ENCODE results near the gene ACCS. TPM values are rescaled to one million over a fixed set of nuclear protein-coding genes. Genes with fewer than 3 reads are reported as not detected.

Gene ACCS
- total RNA-seq, 2 donors from 2014 or later, result 10.6 to 16.6 TPM

GRCh38 chr11:44080951-44081350 lies 14.9 kb downstream of the ACCS start:
- Mint-ChIP-seq H3K4me3 (no peak overlapping the region), H3K27ac (no peak overlapping the region), H3K36me3 (ENCODE audit: low read depth) (peaks cover 25% of the 10 kb centered on the region), H3K9me3 (peaks cover 17% of the 10 kb centered on the region), H3K27me3 (ENCODE audit: insufficient read depth) (peaks cover 63% of the 10 kb centered on the region), H3K4me1 (peaks cover 15% of the 10 kb centered on the region)
- no peak overlapping the region for H3K9ac ChIP-seq (ENCODE audit: extremely low read depth, low read length, poor library complexity, severe bottlenecking)
- peaks cover 15% of the 10 kb centered on the region for H3K9me3 ChIP-seq (ENCODE audit: control insufficient read depth, low read length)
- TF ChIP-seq CTCF (conservative IDR thresholded peaks at IDR 0.05), result no peak
- peaks cover 24% of the 10 kb centered on the region for H3K27me3 ChIP-seq (ENCODE audit: control insufficient read depth, insufficient read depth, low read length, poor library complexity, severe bottlenecking)
- 93 to 100% methylated on average over 1 to 9 of the region's 9 CpGs for WGBS, 2 experiments (ENCODE audit: insufficient coverage in 1 of 2, insufficient read length in 1 of 2)
- no peak for DNase-seq
- H3K4me3 ChIP-seq (ENCODE audit: low read length), result no peak overlapping the region
- H3K4me1 ChIP-seq (ENCODE audit: control insufficient read depth, insufficient read depth, low read length), result no peaks in the 10 kb centered on the region
- H3K36me3 ChIP-seq (ENCODE audit: control insufficient read depth, insufficient read depth, low read length), result no peaks in the 10 kb centered on the region
- H3K27ac ChIP-seq (ENCODE audit: low read depth, low read length), result no peak overlapping the region

- peaks cover 19% of the 10 kb centered on the region for H3K9me3 Mint-ChIP-seq
- no peak for DNase-seq
- no peak overlapping the region for H3K27ac ChIP-seq (ENCODE audit: low read depth, low read length)
- peaks cover 15% of the 10 kb centered on the region for H3K27me3 ChIP-seq (ENCODE audit: control insufficient read depth, insufficient read depth, low read length, poor library complexity, severe bottlenecking)
- H3K9me3 ChIP-seq (ENCODE audit: control insufficient read depth, low read length), result peaks cover 15% of the 10 kb centered on the region
- H3K4me3 ChIP-seq (ENCODE audit: low read length), result no peak overlapping the region
- no peak overlapping the region for H3K27ac Mint-ChIP-seq
- no peak overlapping the region for H3K9ac ChIP-seq (ENCODE audit: extremely low read depth, low read length, poor library complexity, severe bottlenecking)
- H3K4me1 ChIP-seq (ENCODE audit: control insufficient read depth, insufficient read depth, low read length), result no peaks in the 10 kb centered on the region
- peaks cover 27% of the 10 kb centered on the region for H3K36me3 Mint-ChIP-seq (ENCODE audit: low read depth)
- H3K36me3 ChIP-seq (ENCODE audit: control insufficient read depth, insufficient read depth, low read length), result no peaks in the 10 kb centered on the region
- no peak overlapping the region for H3K4me3 Mint-ChIP-seq
- 89 to 95% methylated on average over 4 of the region's 4 CpGs for WGBS, 2 experiments (ENCODE audit: insufficient coverage in 1 of 2, insufficient read length in 1 of 2)
- H3K27me3 Mint-ChIP-seq (ENCODE audit: insufficient read depth), result peaks cover 52% of the 10 kb centered on the region
- no peak for TF ChIP-seq CTCF (conservative IDR thresholded peaks at IDR 0.05)
- peaks cover 15% of the 10 kb centered on the region for H3K4me1 Mint-ChIP-seq
Measured at GRCh38 chr11:44082645-44083044, 16.6 kb downstream of the ACCS start.

- Histone ChIP-seq H3K4me1 (ENCODE audit: control insufficient read depth, insufficient read depth, low read length) (no peaks in the 10 kb centered on the region), H3K27me3 (ENCODE audit: control insufficient read depth, insufficient read depth, low read length, poor library complexity, severe bottlenecking) (peaks cover 15% of the 10 kb centered on the region), H3K9me3 (ENCODE audit: control insufficient read depth, low read length) (peaks cover 15% of the 10 kb centered on the region), H3K9ac (ENCODE audit: extremely low read depth, low read length, poor library complexity, severe bottlenecking) (no peak overlapping the region), H3K36me3 (ENCODE audit: control insufficient read depth, insufficient read depth, low read length) (no peaks in the 10 kb centered on the region), H3K27ac (ENCODE audit: low read depth, low read length) (no peak overlapping the region), H3K4me3 (ENCODE audit: low read length) (no peak overlapping the region)
- Mint-ChIP-seq H3K27ac (no peak overlapping the region), H3K9me3 (peaks cover 21% of the 10 kb centered on the region), H3K27me3 (ENCODE audit: insufficient read depth) (peaks cover 46% of the 10 kb centered on the region), H3K36me3 (ENCODE audit: low read depth) (peaks cover 29% of the 10 kb centered on the region), H3K4me1 (peaks cover 15% of the 10 kb centered on the region), H3K4me3 (no peak overlapping the region)
- TF ChIP-seq CTCF (conservative IDR thresholded peaks at IDR 0.05), result no peak
- DNase-seq, result no peak
- WGBS, 2 experiments (ENCODE audit: insufficient coverage in 1 of 2, insufficient read length in 1 of 2), result 90 to 98% methylated on average over 6 to 10 of the region's 10 CpGs
Measured at GRCh38 chr11:44083433-44083832, 17.4 kb downstream of the ACCS start.

Measured in endodermal cell (in vitro differentiated cells).